PC-3 (cell line): Measurements from ENCODE around the gene CLDN19.

Source experiments
- EZH2phosphoT487 ChIP-seq: fragments of 300-600 bp; sonication (generic); IDR thresholded peaks from 2 replicates; pipeline ENCODE4 v1.6.1; 2018; ENCODE audit warnings: mild to moderate bottlenecking, antibody characterized with exemption, low read length, borderline replicate concordance
- TF ChIP-seq, protein P1 (sequence below): fragments of 300-600 bp; sonication (generic); conservative IDR thresholded peaks from 2 replicates; pipeline ENCODE4 v1.5.1; 2017; ENCODE audit warnings: antibody characterized with exemption, low read depth, mild to moderate bottlenecking, low read length

DNA sequence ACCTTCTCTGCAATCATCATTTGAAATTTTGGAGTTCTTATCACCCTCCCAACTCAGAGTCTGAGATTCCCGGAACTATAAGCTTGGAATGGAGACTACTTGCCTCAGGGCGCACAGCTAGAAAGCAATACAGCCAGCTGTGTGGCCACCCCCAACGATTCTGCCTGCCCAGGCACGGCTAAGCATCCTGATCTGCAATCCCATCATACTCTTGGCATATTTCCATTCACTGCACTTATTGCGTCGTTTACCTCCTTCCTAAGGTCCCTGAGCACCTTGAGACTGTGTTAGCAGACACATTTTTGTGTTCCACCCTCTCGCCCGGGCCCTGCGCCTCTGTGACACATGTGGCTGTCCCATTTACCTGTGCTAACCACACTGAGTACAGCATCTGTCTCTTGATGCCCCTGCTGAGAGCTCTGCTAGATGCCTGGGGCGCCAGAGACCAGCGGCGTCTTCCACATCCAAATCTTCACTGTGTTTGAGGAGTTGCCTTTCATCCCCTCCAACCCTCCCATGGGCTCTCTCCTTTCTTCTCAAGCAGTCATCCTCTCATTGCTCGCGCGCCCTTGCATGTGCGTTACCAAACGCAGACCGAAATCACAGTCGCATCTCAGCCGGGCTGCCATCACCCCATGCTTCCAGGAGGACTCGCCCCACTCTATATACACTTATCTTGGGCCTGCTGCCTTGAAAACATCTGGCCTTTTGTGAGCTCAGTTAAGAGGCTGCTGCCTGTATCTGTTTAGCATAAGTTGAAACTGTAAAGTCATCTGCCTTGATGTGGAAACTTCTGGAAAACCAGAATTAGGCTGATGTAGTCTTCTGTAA lies 3.5 kb upstream of the CLDN19 start:
- no peak for TF ChIP-seq EZH2phosphoT487
- TF ChIP-seq, protein P1, sequence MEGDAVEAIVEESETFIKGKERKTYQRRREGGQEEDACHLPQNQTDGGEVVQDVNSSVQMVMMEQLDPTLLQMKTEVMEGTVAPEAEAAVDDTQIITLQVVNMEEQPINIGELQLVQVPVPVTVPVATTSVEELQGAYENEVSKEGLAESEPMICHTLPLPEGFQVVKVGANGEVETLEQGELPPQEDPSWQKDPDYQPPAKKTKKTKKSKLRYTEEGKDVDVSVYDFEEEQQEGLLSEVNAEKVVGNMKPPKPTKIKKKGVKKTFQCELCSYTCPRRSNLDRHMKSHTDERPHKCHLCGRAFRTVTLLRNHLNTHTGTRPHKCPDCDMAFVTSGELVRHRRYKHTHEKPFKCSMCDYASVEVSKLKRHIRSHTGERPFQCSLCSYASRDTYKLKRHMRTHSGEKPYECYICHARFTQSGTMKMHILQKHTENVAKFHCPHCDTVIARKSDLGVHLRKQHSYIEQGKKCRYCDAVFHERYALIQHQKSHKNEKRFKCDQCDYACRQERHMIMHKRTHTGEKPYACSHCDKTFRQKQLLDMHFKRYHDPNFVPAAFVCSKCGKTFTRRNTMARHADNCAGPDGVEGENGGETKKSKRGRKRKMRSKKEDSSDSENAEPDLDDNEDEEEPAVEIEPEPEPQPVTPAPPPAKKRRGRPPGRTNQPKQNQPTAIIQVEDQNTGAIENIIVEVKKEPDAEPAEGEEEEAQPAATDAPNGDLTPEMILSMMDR = no peak
